Bronchial epithelial cell (primary cell): Measurements from ENCODE around the gene DYNLRB1. TPM values are rescaled to one million over a fixed set of nuclear protein-coding genes. Genes with fewer than 3 reads are reported as not detected.

Experiments
- DNase-seq: peaks from one replicate; pipeline ENCODE4 v3.0.0-alpha.2; 2010; ENCODE audit warnings: low read depth
- FAIRE-seq: peaks from 2 replicates; lab custom pipeline; 2011; peaks lifted over from hg19 to GRCh38; lab: Jason Lieb, UNC
- H3K27me3 ChIP-seq: 2 replicates; pipeline ENCODE4 v1.5.1; 2011; ENCODE audit warnings: low read length; ENCODE audit not compliant: control insufficient read depth, insufficient read depth
- H3K36me3 ChIP-seq: 2 replicates; pipeline ENCODE4 v1.5.1; 2011; ENCODE audit warnings: low read length; ENCODE audit not compliant: control insufficient read depth, insufficient read depth
- H3K4me3 ChIP-seq: 2 replicates; pipeline ENCODE4 v1.5.1; 2011; ENCODE audit warnings: mild to moderate bottlenecking, low read depth, low read length, control low read depth
- CTCF ChIP-seq: IDR thresholded peaks from 2 replicates; pipeline ENCODE4 v1.5.1; 2011; ENCODE audit warnings: mild to moderate bottlenecking, moderate library complexity, low read length, control low read depth, inconsistent platforms; ENCODE audit not compliant: insufficient read depth, severe bottlenecking
- total RNA-seq: library from RNA; depleted of rRNA; stranded (reverse); fragments of >200 nt; gene quantifications from 2 replicates; pipeline ENCODE4 v1.2.1, GENCODE V29; 2014

Gene DYNLRB1
- total RNA-seq, 1 donor from 2014 or later, result 12.6 TPM

GRCh38 chr20:34575271-34575670, 59.0 kb downstream of the DYNLRB1 start:
- FAIRE-seq (no peak), DNase-seq (no peak)
- Histone ChIP-seq H3K27me3 (no peaks in the 10 kb centered on the region), H3K36me3 (peaks cover 5% of the 10 kb centered on the region), H3K4me3 (no peak overlapping the region)
- no peak for TF ChIP-seq CTCF

- Histone ChIP-seq H3K27me3 (no peaks in the 10 kb centered on the region), H3K4me3 (no peak overlapping the region), H3K36me3 (peaks cover 5% of the 10 kb centered on the region)
- TF ChIP-seq CTCF, result no peak
- FAIRE-seq (no peak), DNase-seq (no peak)
These were observed 59.5 kb downstream of the DYNLRB1 start for GRCh38 chr20:34575756-34576155.

DNA sequence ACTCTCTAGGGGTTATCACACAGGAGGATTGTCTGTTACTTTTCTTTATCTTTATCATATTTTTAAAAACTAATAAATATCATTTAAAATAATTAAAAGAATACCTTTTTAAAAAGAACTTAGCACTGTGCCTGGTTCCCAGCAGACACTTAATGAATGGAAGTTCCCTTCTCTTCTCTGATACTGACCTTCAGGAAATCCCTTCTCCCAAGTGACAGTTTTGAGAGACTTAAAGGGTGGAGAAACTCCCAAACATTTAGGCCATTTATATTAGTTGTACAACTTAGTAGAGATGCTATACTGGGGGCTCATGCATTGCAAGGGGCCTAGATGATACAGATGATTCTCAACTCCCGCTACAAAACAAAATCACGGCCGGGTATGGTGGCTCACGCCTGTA, 60.8 kb downstream of the DYNLRB1 start:
- TF ChIP-seq CTCF, result no peak
- Histone ChIP-seq H3K27me3 (no peaks in the 10 kb centered on the region), H3K36me3 (peaks cover 5% of the 10 kb centered on the region), H3K4me3 (no peak overlapping the region)
- FAIRE-seq (no peak), DNase-seq (no peak)

GRCh38 chr20:34578025-34578424, 61.8 kb downstream of the DYNLRB1 start:
- no peak for TF ChIP-seq CTCF
- FAIRE-seq, result no peak

GRCh38 chr20:34578521-34578920, 62.3 kb downstream of the DYNLRB1 start:
- no peak for FAIRE-seq
- DNase-seq, result no peak
- no peak overlapping the region for H3K4me3 ChIP-seq
- H3K36me3 ChIP-seq, result peaks cover 3% of the 10 kb centered on the region
- no peak for TF ChIP-seq CTCF
- H3K27me3 ChIP-seq, result no peaks in the 10 kb centered on the region

More at GRCh38 chr20:34578025-34578424, 61.8 kb downstream of the DYNLRB1 start:
- Histone ChIP-seq H3K27me3 (no peaks in the 10 kb centered on the region), H3K4me3 (no peak overlapping the region), H3K36me3 (peaks cover 5% of the 10 kb centered on the region)
- no peak for DNase-seq
